Tibial artery (tissue), 4 donors: Measurements from ENCODE around the gene TIMP3.

Experiments
- DNase-seq, 2 donors: peaks; one replicate each; pipeline ENCODE4 v3.0.0-alpha.2; 2019
- H3K27ac ChIP-seq, 2 donors: fragments of 200-600 bp; sonication (generic) in 1 of 2; 1 replicate in 1 of 2; 2 replicates in 1 of 2; pipeline ENCODE4 v1.5.1; 2018 to 2019; ENCODE audit warnings: mild to moderate bottlenecking in 1 of 2
- H3K27me3 ChIP-seq, 2 donors: fragments of 200-600 bp; sonication (generic) in 1 of 2; one replicate each; pipeline versions ENCODE4 v1.5.1 to v1.6.0; 2016 to 2019
- H3K36me3 ChIP-seq, 3 donors: fragments of 200-600 bp; sonication (generic) in 2 of 3; one replicate each; pipeline ENCODE4 v1.5.1; 2016 to 2019; ENCODE audit warnings: mild to moderate bottlenecking in 2 of 3
- H3K4me1 ChIP-seq, 4 donors: fragments of 200-600 bp; sonication (generic) in 2 of 4; 1 replicate in 3 of 4; 2 replicates in 1 of 4; pipeline ENCODE4 v1.5.1; 2016 to 2019
- H3K4me3 ChIP-seq, 2 donors: fragments of 200-600 bp; sonication (generic) in 1 of 2; 1 replicate in 1 of 2; 2 replicates in 1 of 2; pipeline ENCODE4 v1.5.1; 2018 to 2019; ENCODE audit warnings: mild to moderate bottlenecking in 2 of 2
- H3K9me3 ChIP-seq, 3 donors: fragments of 200-600 bp; sonication (generic) in 1 of 3; one replicate each; pipeline ENCODE4 v1.5.1; 2016 to 2019
- intact Hi-C: fragments of 100-400 bp; cut with DNase I; formaldehyde crosslinking; loops from one replicate; pipeline ENCODE4 v1.15.0; 2023; ENCODE audit warnings: low total_unique reads
- TF ChIP-seq, protein P1 (sequence below), 2 experiments: fragments of 200-600 bp in 1 of 2; fragments of 450-650 bp in 1 of 2; IDR thresholded peaks; one replicate each; pipeline ENCODE4 v1.5.1; 2017 to 2019; ENCODE audit warnings: antibody characterized with exemption in 2 of 2, mild to moderate bottlenecking in 1 of 2, moderate library complexity in 1 of 2

The TIMP3 gene

DNA sequence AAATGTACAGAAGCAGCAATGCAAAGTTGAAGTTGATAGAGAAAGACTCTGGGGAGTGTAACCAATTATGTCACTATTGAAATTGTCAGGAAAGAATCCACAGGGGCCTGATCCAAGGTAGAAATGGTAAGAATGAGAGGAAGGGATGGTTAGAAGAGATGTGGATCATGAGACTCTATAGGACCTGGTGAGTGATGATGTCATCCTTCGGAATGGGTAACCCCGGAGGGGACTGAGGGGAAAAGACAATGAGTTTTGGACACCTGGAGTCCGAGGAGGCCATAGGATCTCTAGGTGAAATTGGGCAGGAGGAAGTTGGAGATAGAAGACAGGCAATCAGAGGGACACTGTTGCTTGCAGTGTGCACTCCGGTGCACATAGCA is 6.3 kb upstream of the TIMP3 start:
- no peak overlapping the region for H3K27ac ChIP-seq
- no peak for DNase-seq
- no peaks in the 10 kb centered on the region for H3K36me3 ChIP-seq
- TF ChIP-seq, protein P1, sequence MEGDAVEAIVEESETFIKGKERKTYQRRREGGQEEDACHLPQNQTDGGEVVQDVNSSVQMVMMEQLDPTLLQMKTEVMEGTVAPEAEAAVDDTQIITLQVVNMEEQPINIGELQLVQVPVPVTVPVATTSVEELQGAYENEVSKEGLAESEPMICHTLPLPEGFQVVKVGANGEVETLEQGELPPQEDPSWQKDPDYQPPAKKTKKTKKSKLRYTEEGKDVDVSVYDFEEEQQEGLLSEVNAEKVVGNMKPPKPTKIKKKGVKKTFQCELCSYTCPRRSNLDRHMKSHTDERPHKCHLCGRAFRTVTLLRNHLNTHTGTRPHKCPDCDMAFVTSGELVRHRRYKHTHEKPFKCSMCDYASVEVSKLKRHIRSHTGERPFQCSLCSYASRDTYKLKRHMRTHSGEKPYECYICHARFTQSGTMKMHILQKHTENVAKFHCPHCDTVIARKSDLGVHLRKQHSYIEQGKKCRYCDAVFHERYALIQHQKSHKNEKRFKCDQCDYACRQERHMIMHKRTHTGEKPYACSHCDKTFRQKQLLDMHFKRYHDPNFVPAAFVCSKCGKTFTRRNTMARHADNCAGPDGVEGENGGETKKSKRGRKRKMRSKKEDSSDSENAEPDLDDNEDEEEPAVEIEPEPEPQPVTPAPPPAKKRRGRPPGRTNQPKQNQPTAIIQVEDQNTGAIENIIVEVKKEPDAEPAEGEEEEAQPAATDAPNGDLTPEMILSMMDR (IDR thresholded peaks at IDR 0.05): no peak
- no peaks in the 10 kb centered on the region for H3K27me3 ChIP-seq
- peaks cover 0 to 9% (median 3%) of the 10 kb centered on the region in 4 donors for H3K4me1 ChIP-seq
- no peak overlapping the region for H3K4me3 ChIP-seq
- intact Hi-C loops: loop anchor here (2.0 to 5.0 kb wide), 2 partner anchors 133 to 192 kb away; no protein-coding TSS in a partner anchor
- H3K9me3 ChIP-seq: no peaks in the 10 kb centered on the region

DNA sequence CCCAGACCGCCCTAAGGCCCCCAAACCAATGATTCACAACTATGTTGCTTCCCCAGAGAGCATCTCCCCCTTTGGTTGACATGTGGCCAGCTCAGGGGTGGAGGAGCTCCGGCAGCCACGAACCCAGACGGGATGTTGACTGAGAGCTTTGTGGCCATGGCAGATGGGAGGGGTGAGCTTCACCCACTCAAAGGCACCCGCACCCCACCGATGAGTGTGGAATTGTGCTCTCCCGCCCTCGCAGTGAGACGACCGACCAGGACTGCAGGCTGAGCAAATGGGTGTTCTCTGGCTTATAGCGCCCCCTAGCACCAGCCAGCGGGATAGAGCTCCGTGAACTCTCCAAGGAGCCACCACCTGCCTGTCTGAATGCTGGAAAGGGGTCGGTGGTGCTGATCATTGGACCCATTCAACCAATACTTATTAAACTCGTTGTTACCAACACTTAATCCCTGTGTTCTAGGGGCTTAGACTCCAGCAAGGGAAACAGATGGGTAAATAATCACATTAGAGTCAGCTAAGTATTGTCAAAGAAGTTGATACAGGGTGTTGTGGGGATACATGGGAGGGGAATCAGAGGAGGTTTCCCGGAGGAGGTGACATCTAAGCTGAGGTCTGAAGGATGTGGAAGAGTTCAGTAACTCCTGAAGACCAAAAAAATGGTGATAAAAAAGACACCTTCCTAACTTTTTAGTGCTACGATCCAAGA is 4.5 kb upstream of the TIMP3 start:
- TF ChIP-seq, protein P1 (IDR thresholded peaks at IDR 0.05): peak; percentile 83 to 93
- no peaks in the 10 kb centered on the region for H3K27me3 ChIP-seq
- H3K4me3 ChIP-seq: no peak overlapping the region
- H3K36me3 ChIP-seq: no peaks in the 10 kb centered on the region
- peaks cover 0 to 15% (median 11%) of the 10 kb centered on the region in 4 donors for H3K4me1 ChIP-seq
- intact Hi-C loops: loop anchor here (1.0 to 5.0 kb wide), 2 partner anchors 135 to 269 kb away; no protein-coding TSS in a partner anchor
- DNase-seq: peak; percentile 78 to 85
- H3K9me3 ChIP-seq: no peaks in the 10 kb centered on the region
- H3K27ac ChIP-seq: no peak overlapping the region

DNA sequence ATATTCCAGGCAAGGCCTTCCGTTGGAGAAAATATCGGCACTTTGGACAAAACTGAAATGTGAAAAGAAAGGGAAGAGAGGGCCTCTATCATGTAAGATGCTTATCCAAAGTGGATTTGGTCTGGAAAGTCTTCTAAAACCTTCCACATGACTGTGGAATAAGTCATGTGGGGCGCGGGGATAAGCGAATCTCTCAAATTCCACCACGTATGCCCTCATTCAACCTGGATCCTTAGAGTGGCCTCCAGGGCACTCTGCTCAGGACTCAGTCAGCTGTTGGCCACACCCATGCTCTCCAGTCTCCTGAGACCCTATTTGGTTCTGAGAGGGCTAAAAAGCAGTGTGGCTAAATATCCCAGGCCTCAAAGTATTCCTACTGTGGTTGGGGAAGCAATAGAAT is 2.0 kb upstream of the TIMP3 start:
- Histone ChIP-seq H3K9me3 (no peaks in the 10 kb centered on the region), H3K27ac (peak overlapping the region in 1 of 2 donors; percentile 92), H3K36me3 (no peaks in the 10 kb centered on the region), H3K4me3 (no peak overlapping the region), H3K4me1 (peaks cover 0 to 24% (median 13%) of the 10 kb centered on the region in 4 donors), H3K27me3 (no peaks in the 10 kb centered on the region)
- TF ChIP-seq, protein P1 (IDR thresholded peaks at IDR 0.05): no peak
- intact Hi-C loops: loop anchor here (5.0 kb wide), 1 partner anchor 137 kb away; no protein-coding TSS in a partner anchor
- DNase-seq: peak in 1 of 2 donors; percentile 44

DNA sequence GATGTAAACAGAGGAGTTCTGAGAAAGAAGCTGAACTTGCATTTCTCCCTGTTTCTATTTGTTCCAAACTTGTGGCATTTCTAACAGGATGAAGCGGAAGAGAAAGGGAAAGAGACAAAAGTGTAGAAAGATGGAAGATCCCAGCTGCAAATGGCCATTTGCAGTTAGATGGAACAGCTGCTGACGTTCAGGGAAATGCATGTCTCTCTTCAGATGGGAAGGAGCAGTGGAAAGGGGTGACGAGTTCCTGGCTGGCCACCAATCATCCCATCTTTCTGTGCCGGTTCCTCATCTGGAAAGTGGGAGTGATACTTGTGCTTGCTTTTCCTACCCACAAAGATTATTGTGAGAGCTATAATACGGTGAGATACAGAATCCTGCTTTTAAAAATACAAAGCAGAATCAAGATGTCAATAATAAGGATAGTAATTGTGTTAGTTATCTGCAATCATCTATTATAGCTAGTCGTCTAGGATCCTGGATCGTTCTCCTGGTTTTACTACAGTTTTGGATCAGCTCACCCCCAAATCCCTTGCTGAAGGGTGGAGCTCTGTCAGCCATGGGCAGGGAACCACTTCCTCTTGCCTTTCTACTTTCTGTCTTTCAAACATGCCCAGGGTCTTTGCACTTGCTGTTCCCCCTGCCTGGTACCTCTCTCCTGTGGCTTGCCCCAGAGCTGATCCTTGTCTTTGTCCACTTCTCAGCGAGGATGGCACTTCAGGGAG is 1.2 kb upstream of the TIMP3 start:
- Histone ChIP-seq H3K36me3 (no peaks in the 10 kb centered on the region), H3K27ac (peak overlapping the region; percentile 89 to 92), H3K9me3 (no peaks in the 10 kb centered on the region), H3K4me3 (no peak overlapping the region), H3K27me3 (no peaks in the 10 kb centered on the region), H3K4me1 (peaks cover 0 to 32% (median 19%) of the 10 kb centered on the region in 4 donors)
- TF ChIP-seq, protein P1 (IDR thresholded peaks at IDR 0.05): no peak
- intact Hi-C loops: loop anchor here (5.0 to 10.0 kb wide), 2 partner anchors 52 to 176 kb away; no protein-coding TSS in a partner anchor
- peak in 1 of 2 donors; percentile 64 for DNase-seq

DNA sequence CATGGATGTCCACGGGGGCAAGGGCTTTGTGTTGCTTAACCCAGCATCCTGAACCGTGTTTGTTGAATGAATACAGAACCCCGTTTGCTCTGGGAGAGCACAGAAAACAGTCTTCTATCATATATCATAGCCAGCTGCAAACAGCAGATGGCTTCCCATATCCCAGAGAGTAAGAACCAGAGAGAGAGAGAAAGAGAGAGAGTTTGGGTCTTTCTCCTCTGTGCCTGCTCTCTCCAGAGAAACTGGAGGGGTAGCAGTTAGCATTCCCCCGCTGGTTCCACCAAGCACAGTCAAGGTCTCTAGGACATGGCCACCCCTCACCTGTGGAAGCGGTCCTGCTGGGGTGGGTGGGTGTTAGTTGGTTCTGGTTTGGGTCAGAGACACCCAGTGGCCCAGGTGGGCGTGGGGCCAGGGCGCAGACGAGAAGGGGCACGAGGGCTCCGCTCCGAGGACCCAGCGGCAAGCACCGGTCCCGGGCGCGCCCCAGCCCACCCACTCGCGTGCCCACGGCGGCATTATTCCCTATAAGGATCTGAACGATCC is 440 bp upstream of the TIMP3 start:
- TF ChIP-seq, protein P1 (IDR thresholded peaks at IDR 0.05): no peak

More for the DNA sequence above, 440 bp upstream of the TIMP3 start:
- Histone ChIP-seq H3K9me3 (no peaks in the 10 kb centered on the region), H3K4me1 (peaks cover 0 to 40% (median 20%) of the 10 kb centered on the region in 4 donors), H3K27me3 (no peaks in the 10 kb centered on the region), H3K27ac (peak overlapping the region; percentile 89 to 92), H3K4me3 (peak overlapping the region; percentile 81 to 92), H3K36me3 (no peaks in the 10 kb centered on the region)
- no peak for DNase-seq
- intact Hi-C loops: loop anchor here (5.0 to 10.0 kb wide), 2 partner anchors 51 to 176 kb away; no protein-coding TSS in a partner anchor
